ENCODE measurements around the gene AMBP. TPM values are rescaled to one million over a fixed set of nuclear protein-coding genes. Genes with fewer than 3 reads are reported as not detected.

The AMBP gene
- total and polyA plus RNA-seq, 2 of the 13 experiments (the other 11 are each of a cell fraction or from before 2014, with no cell fraction given): 1,510 to 2,580 TPM

DNA sequence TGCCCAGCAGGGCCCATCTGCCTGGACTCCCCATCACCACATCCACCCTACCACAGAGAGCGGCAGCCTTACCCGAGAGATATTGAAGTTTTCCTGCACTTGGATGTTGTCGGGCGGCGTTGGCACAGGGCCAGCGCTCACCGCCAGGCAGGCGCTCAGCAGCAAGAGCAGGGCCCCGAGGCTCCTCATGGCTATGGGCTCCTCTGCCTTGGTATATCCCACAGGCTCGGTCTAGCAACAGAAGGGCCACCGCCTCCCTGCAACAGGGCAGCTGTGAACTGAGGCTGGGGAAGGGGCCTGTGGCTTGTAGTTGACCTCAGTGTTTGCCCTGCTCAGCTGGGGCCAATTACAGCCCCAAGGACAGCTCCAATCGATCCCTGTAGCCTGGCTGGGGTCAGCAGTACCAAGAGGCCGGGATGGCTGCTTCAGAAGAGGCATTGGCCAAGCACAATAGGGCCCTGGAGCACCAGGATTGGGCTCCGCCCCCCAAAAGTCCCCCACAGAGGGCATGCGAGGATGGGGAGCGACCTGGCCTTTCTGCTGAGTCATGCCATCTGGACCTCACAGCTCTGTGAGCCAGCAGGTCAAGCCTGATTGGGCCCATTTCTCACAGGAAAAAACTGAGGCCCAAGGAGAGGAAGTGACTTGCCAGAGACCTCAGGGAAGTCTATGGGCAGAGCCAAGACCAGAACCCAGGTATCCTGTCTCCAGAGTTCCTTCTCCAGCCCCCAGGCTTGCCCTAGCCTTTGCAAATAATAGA, at the start of gene AMBP (continued):
- TF ChIP-seq ZC3H4 (CRISPR knock-in tag; IDR thresholded peaks at IDR 0.05; ENCODE audit: borderline replicate concordance) (peak; percentile 45; the same call in 1 of the 2 replicates), ZNF670 (CRISPR knock-in tag; IDR thresholded peaks at IDR 0.05; ENCODE audit: borderline replicate concordance) (peak; percentile 100), SAP130 (CRISPR knock-in tag; IDR thresholded peaks at IDR 0.05; ENCODE audit: low read depth) (peak; percentile 99), ZNF343 (CRISPR knock-in tag; IDR thresholded peaks at IDR 0.05) (no peak; the same call in 1 of the 2 replicates), FOXM1 (CRISPR knock-in tag; IDR thresholded peaks at IDR 0.05) (no peak), SOX13 (IDR thresholded peaks at IDR 0.05) (peak; percentile 79; the same call in 1 of the 2 replicates), SOX13 (CRISPR knock-in tag; conservative IDR thresholded peaks at IDR 0.05 in 1 of 2, IDR thresholded peaks at IDR 0.05 in 1 of 2) (peak in 1 of 2 experiments; percentile 91; a peak in 2 of 4 replicates), NR2C2 (CRISPR knock-in tag; IDR thresholded peaks at IDR 0.05; ENCODE audit: borderline replicate concordance) (peak; percentile 94), NFYC (CRISPR knock-in tag; IDR thresholded peaks at IDR 0.05) (peak; percentile 67), CHCHD3 (CRISPR knock-in tag; IDR thresholded peaks at IDR 0.05) (0 out of 2 replicates have a peak, but pooled peaks have one; percentile 42), ZNF251 (CRISPR knock-in tag; IDR thresholded peaks at IDR 0.05) (no peak), ZNF12 (CRISPR knock-in tag; IDR thresholded peaks at IDR 0.05) (peak; percentile 56; the same call in 1 of the 2 replicates), SIX1 (CRISPR knock-in tag; IDR thresholded peaks at IDR 0.05; ENCODE audit: borderline replicate concordance) (peak; percentile 74; the same call in 1 of the 2 replicates), ELF1 (CRISPR knock-in tag; IDR thresholded peaks at IDR 0.05) (peak; percentile 71), SMAD3 (CRISPR knock-in tag; IDR thresholded peaks at IDR 0.05) (peak; percentile 98), RFXAP (CRISPR knock-in tag; IDR thresholded peaks at IDR 0.05; ENCODE audit: borderline replicate concordance) (peak; percentile 96), HOXD1 (CRISPR knock-in tag; IDR thresholded peaks at IDR 0.05) (peak; percentile 96), NFE2 (CRISPR knock-in tag; IDR thresholded peaks at IDR 0.05) (peak; percentile 94), FIP1L1 (IDR thresholded peaks at IDR 0.05; ENCODE audit: borderline replicate concordance, insufficient read depth, low read depth, low read length) (peak; percentile 86; the same call in 1 of the 2 replicates), HOXA7 (CRISPR knock-in tag; IDR thresholded peaks at IDR 0.05) (no peak), ZNF616 (CRISPR knock-in tag; IDR thresholded peaks at IDR 0.05; ENCODE audit: low read depth) (no peak; the same call in 1 of the 2 replicates), YEATS4 (CRISPR knock-in tag; IDR thresholded peaks at IDR 0.05; ENCODE audit: borderline replicate concordance) (peak; percentile 64; the same call in 1 of the 2 replicates), HNRNPLL (IDR thresholded peaks at IDR 0.05; ENCODE audit: low read depth, low read length, poor library complexity, severe bottlenecking) (peak; percentile 53), MAF1 (CRISPR knock-in tag; IDR thresholded peaks at IDR 0.05; ENCODE audit: borderline replicate concordance) (peak; percentile 84; the same call in 1 of the 2 replicates)
- TF ChIP-seq, protein P1, sequence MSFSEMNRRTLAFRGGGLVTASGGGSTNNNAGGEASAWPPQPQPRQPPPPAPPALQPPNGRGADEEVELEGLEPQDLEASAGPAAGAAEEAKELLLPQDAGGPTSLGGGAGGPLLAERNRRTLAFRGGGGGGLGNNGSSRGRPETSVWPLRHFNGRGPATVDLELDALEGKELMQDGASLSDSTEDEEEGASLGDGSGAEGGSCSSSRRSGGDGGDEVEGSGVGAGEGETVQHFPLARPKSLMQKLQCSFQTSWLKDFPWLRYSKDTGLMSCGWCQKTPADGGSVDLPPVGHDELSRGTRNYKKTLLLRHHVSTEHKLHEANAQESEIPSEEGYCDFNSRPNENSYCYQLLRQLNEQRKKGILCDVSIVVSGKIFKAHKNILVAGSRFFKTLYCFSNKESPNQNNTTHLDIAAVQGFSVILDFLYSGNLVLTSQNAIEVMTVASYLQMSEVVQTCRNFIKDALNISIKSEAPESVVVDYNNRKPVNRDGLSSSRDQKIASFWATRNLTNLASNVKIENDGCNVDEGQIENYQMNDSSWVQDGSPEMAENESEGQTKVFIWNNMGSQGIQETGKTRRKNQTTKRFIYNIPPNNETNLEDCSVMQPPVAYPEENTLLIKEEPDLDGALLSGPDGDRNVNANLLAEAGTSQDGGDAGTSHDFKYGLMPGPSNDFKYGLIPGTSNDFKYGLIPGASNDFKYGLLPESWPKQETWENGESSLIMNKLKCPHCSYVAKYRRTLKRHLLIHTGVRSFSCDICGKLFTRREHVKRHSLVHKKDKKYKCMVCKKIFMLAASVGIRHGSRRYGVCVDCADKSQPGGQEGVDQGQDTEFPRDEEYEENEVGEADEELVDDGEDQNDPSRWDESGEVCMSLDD (CRISPR knock-in tag; IDR thresholded peaks at IDR 0.05; ENCODE audit: borderline replicate concordance): peak; percentile 96
- TF ChIP-seq, protein P2, sequence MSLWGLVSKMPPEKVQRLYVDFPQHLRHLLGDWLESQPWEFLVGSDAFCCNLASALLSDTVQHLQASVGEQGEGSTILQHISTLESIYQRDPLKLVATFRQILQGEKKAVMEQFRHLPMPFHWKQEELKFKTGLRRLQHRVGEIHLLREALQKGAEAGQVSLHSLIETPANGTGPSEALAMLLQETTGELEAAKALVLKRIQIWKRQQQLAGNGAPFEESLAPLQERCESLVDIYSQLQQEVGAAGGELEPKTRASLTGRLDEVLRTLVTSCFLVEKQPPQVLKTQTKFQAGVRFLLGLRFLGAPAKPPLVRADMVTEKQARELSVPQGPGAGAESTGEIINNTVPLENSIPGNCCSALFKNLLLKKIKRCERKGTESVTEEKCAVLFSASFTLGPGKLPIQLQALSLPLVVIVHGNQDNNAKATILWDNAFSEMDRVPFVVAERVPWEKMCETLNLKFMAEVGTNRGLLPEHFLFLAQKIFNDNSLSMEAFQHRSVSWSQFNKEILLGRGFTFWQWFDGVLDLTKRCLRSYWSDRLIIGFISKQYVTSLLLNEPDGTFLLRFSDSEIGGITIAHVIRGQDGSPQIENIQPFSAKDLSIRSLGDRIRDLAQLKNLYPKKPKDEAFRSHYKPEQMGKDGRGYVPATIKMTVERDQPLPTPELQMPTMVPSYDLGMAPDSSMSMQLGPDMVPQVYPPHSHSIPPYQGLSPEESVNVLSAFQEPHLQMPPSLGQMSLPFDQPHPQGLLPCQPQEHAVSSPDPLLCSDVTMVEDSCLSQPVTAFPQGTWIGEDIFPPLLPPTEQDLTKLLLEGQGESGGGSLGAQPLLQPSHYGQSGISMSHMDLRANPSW (CRISPR knock-in tag; IDR thresholded peaks at IDR 0.05; ENCODE audit: borderline replicate concordance): peak; percentile 99
